ENCODE measurements around the gene BRPF1.

The BRPF1 gene

GRCh38 chr3:9687514-9687913 is 44.0 kb upstream of the BRPF1 start:
- DNase-seq (ENCODE audit: low read depth): no peak
- TF ChIP-seq, protein P1, sequence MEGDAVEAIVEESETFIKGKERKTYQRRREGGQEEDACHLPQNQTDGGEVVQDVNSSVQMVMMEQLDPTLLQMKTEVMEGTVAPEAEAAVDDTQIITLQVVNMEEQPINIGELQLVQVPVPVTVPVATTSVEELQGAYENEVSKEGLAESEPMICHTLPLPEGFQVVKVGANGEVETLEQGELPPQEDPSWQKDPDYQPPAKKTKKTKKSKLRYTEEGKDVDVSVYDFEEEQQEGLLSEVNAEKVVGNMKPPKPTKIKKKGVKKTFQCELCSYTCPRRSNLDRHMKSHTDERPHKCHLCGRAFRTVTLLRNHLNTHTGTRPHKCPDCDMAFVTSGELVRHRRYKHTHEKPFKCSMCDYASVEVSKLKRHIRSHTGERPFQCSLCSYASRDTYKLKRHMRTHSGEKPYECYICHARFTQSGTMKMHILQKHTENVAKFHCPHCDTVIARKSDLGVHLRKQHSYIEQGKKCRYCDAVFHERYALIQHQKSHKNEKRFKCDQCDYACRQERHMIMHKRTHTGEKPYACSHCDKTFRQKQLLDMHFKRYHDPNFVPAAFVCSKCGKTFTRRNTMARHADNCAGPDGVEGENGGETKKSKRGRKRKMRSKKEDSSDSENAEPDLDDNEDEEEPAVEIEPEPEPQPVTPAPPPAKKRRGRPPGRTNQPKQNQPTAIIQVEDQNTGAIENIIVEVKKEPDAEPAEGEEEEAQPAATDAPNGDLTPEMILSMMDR (IDR thresholded peaks at IDR 0.05; ENCODE audit: low read length, missing control alignments): no peak
- no peak overlapping the region for H3K4me3 ChIP-seq (replicated peaks; ENCODE audit: low read depth, low read length)

GRCh38 chr3:9688961-9689360 is 42.6 kb upstream of the BRPF1 start:
- DNase-seq (ENCODE audit: low read depth): no peak
- TF ChIP-seq, protein P1 (IDR thresholded peaks at IDR 0.05; ENCODE audit: low read length, missing control alignments): no peak
- H3K4me3 ChIP-seq (replicated peaks; ENCODE audit: low read depth, low read length): no peak overlapping the region

DNA sequence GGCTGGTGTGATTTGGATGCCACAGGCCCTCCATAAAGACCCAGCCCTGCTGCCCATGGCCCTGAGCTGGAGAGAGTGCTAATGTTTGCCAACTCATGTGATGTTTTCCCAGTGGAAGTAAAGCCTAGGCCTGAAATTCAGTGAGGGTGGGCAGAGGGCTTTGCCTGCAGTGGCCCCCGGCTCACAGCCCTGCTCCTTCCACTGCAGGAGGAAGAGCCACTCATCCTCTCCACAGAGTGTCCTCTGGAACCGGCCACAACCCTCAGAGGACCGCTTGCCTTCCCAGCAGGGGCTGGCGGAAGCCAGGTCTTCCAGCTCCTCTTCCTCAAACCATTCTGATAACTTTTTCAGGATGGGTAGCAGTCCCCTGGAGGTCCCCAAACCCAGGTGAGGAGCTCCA is 41.8 kb upstream of the BRPF1 start:
- TF ChIP-seq, protein P1 (IDR thresholded peaks at IDR 0.05; ENCODE audit: low read length, missing control alignments): no peak
- H3K4me3 ChIP-seq (replicated peaks; ENCODE audit: low read depth, low read length): no peak overlapping the region
- DNase-seq (ENCODE audit: low read depth): no peak

- peak; percentile 50 for DNase-seq (ENCODE audit: low read depth)
- TF ChIP-seq, protein P1 (IDR thresholded peaks at IDR 0.05; ENCODE audit: low read length, missing control alignments): no peak
- H3K4me3 ChIP-seq (replicated peaks; ENCODE audit: low read depth, low read length): no peak overlapping the region
Measured at GRCh38 chr3:9690451-9691450, 40.8 kb upstream of the BRPF1 start.

DNA sequence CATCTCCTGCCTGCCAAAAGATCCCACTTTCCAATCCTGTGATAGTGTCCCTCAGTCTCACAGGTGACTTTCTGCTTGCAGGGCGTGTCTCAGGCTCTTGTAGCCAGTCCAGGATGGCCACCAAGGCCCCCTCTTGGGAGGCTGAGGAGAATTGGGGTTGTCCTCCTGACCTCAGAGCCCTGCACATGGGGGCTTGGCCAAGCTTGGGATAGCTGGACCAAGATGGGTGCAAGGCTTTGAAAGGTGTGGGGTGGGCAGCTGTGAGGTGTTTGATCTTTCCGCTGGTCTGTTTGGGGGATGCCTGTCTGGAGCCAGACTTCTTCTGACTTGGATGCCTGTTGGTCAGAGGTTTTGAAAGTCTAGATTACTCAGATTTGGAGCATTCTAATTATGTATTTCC is 39.9 kb upstream of the BRPF1 start:
- DNase-seq (ENCODE audit: low read depth): no peak
- TF ChIP-seq, protein P1 (IDR thresholded peaks at IDR 0.05; ENCODE audit: low read length, missing control alignments): no peak
- H3K4me3 ChIP-seq (replicated peaks; ENCODE audit: low read depth, low read length): no peak overlapping the region

DNA sequence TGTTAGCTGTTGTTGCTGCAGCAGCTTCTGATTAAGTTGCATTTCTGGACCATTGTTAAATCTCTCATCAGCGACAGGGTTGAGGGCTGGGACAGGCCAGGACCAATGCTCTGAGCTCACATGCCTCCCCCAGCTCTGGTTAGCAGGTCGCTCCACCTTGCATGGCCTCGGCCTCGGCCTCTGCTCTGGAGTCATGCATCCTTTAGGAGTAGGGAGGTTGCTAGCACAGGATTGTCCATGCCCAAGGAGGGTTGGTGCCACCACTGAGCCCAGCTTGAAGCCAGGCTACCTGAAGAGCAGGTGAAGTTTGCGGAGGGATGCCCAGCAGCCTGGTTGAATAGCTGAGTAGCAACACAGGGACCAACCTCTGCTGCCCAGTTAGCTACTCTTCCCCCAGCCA is 39.1 kb upstream of the BRPF1 start:
- TF ChIP-seq, protein P1 (IDR thresholded peaks at IDR 0.05; ENCODE audit: low read length, missing control alignments): no peak
- H3K4me3 ChIP-seq (replicated peaks; ENCODE audit: low read depth, low read length): no peak overlapping the region
- no peak for DNase-seq (ENCODE audit: low read depth)
